Measurements from ENCODE around the gene CDKN2B.

CDKN2B gene

DNA sequence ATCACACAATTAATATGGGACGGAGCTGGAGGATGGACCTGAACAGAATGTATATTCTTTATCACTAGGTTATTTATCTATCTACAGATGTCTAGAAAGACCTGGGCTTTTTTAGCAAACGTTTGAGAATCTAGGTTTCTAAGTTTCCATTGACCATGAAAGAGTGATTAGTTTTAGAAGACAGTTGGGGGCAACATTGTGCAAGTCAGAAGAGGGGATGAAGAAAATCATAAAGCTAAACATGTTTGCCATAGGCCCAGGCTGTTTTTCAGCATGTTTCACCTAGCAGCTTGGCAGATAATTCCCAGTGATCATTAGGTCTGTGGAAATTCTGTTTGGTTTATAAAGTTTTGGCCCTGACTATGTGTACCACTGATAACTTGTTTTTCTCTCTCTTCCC is 44.1 kb upstream of the CDKN2B start:
- no peaks in the 10 kb centered on the region for H3K79me2 ChIP-seq (ENCODE audit: insufficient read depth, low read length)
- peaks cover 2% of the 10 kb centered on the region; the same call in 1 of the 2 replicates for H3K36me3 ChIP-seq (ENCODE audit: insufficient read depth, low read length)
- peaks cover 39% of the 10 kb centered on the region for H3K4me1 ChIP-seq (ENCODE audit: insufficient read depth, low read length, poor library complexity, severe bottlenecking)
- H3K9me3 ChIP-seq (ENCODE audit: insufficient read depth, low read depth, low read length), result no peaks in the 10 kb centered on the region
- no peaks in the 10 kb centered on the region for H4K20me1 ChIP-seq (ENCODE audit: insufficient read depth, low read length, poor library complexity, severe bottlenecking)
- no peak overlapping the region for H3K9ac ChIP-seq (ENCODE audit: low read depth, low read length, poor library complexity, severe bottlenecking)
- H3K9me2 ChIP-seq (replicated peaks; ENCODE audit: low read depth, low read length), result no peaks in the 10 kb centered on the region
- no peak overlapping the region for H2AFZ ChIP-seq (ENCODE audit: low read length)
- H3F3A ChIP-seq (ENCODE audit: low read depth), result peaks cover 7% of the 10 kb centered on the region
- TF ChIP-seq CTCF (conservative IDR thresholded peaks at IDR 0.05; ENCODE audit: low read length) (0 out of 2 replicates have a peak, but pooled peaks have one; percentile 24), EZH2phosphoT487 (IDR thresholded peaks at IDR 0.05; ENCODE audit: borderline replicate concordance) (no peak)
- H3K4me2 ChIP-seq (ENCODE audit: low read depth, low read length, poor library complexity, severe bottlenecking), result no peak overlapping the region
- H3K4me3 ChIP-seq (ENCODE audit: low read length, poor library complexity, severe bottlenecking), result no peak overlapping the region
- H3K27me3 ChIP-seq (ENCODE audit: insufficient read depth, low read length, poor library complexity, severe bottlenecking), result no peaks in the 10 kb centered on the region

DNA sequence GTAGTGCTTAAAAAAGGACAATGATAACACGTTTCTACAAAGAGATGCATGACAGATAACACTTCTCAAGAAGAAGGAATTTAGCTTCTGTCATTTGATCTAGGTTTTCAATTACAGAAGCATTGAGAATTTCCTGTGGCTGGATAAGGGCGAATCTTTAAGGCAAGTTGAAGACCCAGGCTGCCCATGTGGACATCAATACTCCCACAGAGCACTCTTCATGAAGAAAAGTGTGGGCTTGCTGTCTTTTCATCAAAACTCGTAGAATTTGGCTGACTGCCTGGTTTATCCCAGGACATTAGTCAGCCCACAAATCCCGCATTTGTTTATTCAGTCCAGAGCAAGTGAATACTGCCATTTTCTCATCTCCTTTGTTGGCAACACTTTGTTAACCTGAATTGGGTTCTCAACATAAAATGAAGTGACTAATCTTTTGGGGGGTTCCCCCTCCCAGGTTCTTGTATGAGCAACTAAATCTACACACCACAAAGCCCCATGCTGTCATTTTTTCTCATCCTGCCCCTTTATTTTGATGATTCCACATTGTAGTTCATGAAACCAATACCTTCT is 43.4 kb upstream of the CDKN2B start:
- no peaks in the 10 kb centered on the region for H3K9me2 ChIP-seq (replicated peaks; ENCODE audit: low read depth, low read length)
- H3K9me3 ChIP-seq (ENCODE audit: insufficient read depth, low read depth, low read length), result no peaks in the 10 kb centered on the region
- no peak overlapping the region for H3K4me3 ChIP-seq (ENCODE audit: low read length, poor library complexity, severe bottlenecking)
- peaks cover 7% of the 10 kb centered on the region for H3F3A ChIP-seq (ENCODE audit: low read depth)
- peak overlapping the region; percentile 49 for H3K9ac ChIP-seq (ENCODE audit: low read depth, low read length, poor library complexity, severe bottlenecking)
- no peaks in the 10 kb centered on the region for H3K27me3 ChIP-seq (ENCODE audit: insufficient read depth, low read length, poor library complexity, severe bottlenecking)
- TF ChIP-seq CTCF (conservative IDR thresholded peaks at IDR 0.05; ENCODE audit: low read length) (no peak), EZH2phosphoT487 (IDR thresholded peaks at IDR 0.05; ENCODE audit: borderline replicate concordance) (no peak)
- no peaks in the 10 kb centered on the region for H4K20me1 ChIP-seq (ENCODE audit: insufficient read depth, low read length, poor library complexity, severe bottlenecking)
- no peak overlapping the region for H2AFZ ChIP-seq (ENCODE audit: low read length)
- no peaks in the 10 kb centered on the region for H3K36me3 ChIP-seq (ENCODE audit: insufficient read depth, low read length)
- no peaks in the 10 kb centered on the region for H3K79me2 ChIP-seq (ENCODE audit: insufficient read depth, low read length)
- peak overlapping the region; percentile 87 for H3K4me2 ChIP-seq (ENCODE audit: low read depth, low read length, poor library complexity, severe bottlenecking)
- H3K4me1 ChIP-seq (ENCODE audit: insufficient read depth, low read length, poor library complexity, severe bottlenecking), result peaks cover 39% of the 10 kb centered on the region

- peaks cover 7% of the 10 kb centered on the region for H3F3A ChIP-seq (ENCODE audit: low read depth)
- peaks cover 45% of the 10 kb centered on the region for H3K4me1 ChIP-seq (ENCODE audit: insufficient read depth, low read length, poor library complexity, severe bottlenecking)
- no peaks in the 10 kb centered on the region for H3K9me3 ChIP-seq (ENCODE audit: insufficient read depth, low read depth, low read length)
- no peaks in the 10 kb centered on the region for H4K20me1 ChIP-seq (ENCODE audit: insufficient read depth, low read length, poor library complexity, severe bottlenecking)
- no peaks in the 10 kb centered on the region for H3K79me2 ChIP-seq (ENCODE audit: insufficient read depth, low read length)
- no peaks in the 10 kb centered on the region for H3K36me3 ChIP-seq (ENCODE audit: insufficient read depth, low read length)
- no peaks in the 10 kb centered on the region for H3K9me2 ChIP-seq (replicated peaks; ENCODE audit: low read depth, low read length)
- no peak for TF ChIP-seq CTCF (conservative IDR thresholded peaks at IDR 0.05; ENCODE audit: low read length)
- peak; percentile 91 for TF ChIP-seq EZH2phosphoT487 (IDR thresholded peaks at IDR 0.05; ENCODE audit: borderline replicate concordance)
- H3K4me2 ChIP-seq (ENCODE audit: low read depth, low read length, poor library complexity, severe bottlenecking), result peak overlapping the region; percentile 87
- no peaks in the 10 kb centered on the region for H3K27me3 ChIP-seq (ENCODE audit: insufficient read depth, low read length, poor library complexity, severe bottlenecking)
- H3K9ac ChIP-seq (ENCODE audit: low read depth, low read length, poor library complexity, severe bottlenecking), result peak overlapping the region; percentile 62
- H3K4me3 ChIP-seq (ENCODE audit: low read length, poor library complexity, severe bottlenecking), result peak overlapping the region; percentile 67
- H2AFZ ChIP-seq (ENCODE audit: low read length), result no peak overlapping the region
Measured at GRCh38 chr9:22050924-22051323, 41.8 kb upstream of the CDKN2B start.

All from Loucy (cell line).